ENCODE data around the gene ELK1. TPM values are rescaled to one million over a fixed set of nuclear protein-coding genes. Genes with fewer than 3 reads are reported as not detected.

Gene ELK1
- total RNA-seq, 2 donors from 2014 or later, result 23.8 to 33.4 TPM

- DNase-seq (ENCODE audit: low spot score) (no peak), ATAC-seq (ENCODE audit: insufficient number of reproducible peaks, low FRiP score, low read depth) (no peak)
- Histone ChIP-seq H3K4me3 (no peak overlapping the region), H3K27me3 (replicated peaks; ENCODE audit: insufficient read depth) (no peaks in the 10 kb centered on the region), H3K4me1 (ENCODE audit: control insufficient read depth in 1 of 2, low read depth in 2 of 2) (no peaks in the 10 kb centered on the region), H3K27ac (no peak overlapping the region), H3K36me3 (peaks cover 18% of the 10 kb centered on the region), H3K9me3 (no peaks in the 10 kb centered on the region)
- TF ChIP-seq, protein P1, sequence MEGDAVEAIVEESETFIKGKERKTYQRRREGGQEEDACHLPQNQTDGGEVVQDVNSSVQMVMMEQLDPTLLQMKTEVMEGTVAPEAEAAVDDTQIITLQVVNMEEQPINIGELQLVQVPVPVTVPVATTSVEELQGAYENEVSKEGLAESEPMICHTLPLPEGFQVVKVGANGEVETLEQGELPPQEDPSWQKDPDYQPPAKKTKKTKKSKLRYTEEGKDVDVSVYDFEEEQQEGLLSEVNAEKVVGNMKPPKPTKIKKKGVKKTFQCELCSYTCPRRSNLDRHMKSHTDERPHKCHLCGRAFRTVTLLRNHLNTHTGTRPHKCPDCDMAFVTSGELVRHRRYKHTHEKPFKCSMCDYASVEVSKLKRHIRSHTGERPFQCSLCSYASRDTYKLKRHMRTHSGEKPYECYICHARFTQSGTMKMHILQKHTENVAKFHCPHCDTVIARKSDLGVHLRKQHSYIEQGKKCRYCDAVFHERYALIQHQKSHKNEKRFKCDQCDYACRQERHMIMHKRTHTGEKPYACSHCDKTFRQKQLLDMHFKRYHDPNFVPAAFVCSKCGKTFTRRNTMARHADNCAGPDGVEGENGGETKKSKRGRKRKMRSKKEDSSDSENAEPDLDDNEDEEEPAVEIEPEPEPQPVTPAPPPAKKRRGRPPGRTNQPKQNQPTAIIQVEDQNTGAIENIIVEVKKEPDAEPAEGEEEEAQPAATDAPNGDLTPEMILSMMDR (IDR thresholded peaks at IDR 0.05), result no peak
Observed at GRCh38 chrX:47633689-47634590, 16.4 kb downstream of the ELK1 start.

DNA sequence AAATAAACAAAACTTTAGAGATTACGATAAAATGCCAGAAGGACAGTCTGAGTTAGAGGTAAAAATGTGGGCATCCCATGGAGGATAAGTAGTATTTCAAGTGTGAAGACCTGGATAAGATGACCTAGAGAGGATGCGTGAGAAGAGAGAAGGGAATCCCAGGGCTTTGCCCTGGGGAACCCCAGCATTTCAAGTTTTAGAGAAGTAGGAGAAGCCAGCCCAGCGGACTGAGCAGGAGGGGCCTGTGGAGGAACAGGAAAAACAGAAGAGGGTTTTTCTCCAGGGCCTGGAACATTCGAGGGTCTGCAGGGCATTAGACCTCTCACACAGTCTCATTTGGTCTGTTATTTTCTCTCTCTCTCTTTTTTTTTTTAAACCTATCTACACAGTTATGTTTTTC is 17.7 kb downstream of the ELK1 start:
- Histone ChIP-seq H3K9me3 (no peaks in the 10 kb centered on the region), H3K27me3 (replicated peaks; ENCODE audit: insufficient read depth) (no peaks in the 10 kb centered on the region), H3K27ac (no peak overlapping the region), H3K4me1 (ENCODE audit: control insufficient read depth in 1 of 2, low read depth in 2 of 2) (no peaks in the 10 kb centered on the region), H3K36me3 (peaks cover 14% of the 10 kb centered on the region), H3K4me3 (no peak overlapping the region)
- TF ChIP-seq, protein P1 (IDR thresholded peaks at IDR 0.05), result no peak
- ATAC-seq (ENCODE audit: insufficient number of reproducible peaks, low FRiP score, low read depth) (no peak), DNase-seq (ENCODE audit: low spot score) (no peak)

- no peak for ATAC-seq (ENCODE audit: insufficient number of reproducible peaks, low FRiP score, low read depth)
Observed at GRCh38 chrX:47631676-47632075, 18.7 kb downstream of the ELK1 start.

DNA sequence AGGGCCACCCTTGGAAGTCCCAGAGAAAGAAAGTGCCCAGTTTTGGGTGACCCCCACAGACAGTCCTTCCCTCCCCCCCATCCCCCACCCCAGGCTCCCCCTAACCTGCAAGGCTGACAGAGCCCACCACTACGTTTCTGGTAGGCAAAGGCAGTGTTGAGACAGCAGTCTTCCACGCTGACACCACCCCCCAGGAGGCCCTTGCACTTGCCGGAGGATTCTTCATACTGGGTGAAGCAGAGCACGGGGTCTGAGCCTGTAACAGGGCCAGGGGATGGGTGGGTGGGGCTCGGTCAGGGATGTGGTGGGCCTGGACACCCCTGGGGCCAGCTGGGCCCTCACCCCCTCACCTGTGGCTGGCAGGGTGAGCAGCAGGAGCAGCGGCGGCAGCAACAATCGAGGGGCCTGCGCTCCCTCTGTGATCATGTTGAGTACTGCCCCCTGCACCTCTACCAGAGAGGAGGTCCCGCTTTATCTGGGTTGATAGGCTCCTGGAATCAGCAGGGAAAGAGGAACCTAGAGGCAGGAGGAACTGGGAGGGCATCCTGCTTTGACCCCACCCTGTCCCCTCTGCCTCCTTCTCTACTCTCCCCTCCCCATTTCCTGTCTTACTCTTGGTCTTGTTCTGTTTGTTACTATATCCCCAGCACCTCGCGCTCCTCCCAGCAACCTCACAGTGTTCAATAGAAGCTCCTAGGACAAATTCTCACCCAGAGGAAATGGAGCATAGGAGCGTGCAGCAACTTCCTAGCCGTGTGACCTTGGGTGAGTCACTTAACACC is 20.8 kb downstream of the ELK1 start, which contains the start of gene CFP:
Gene CFP, minus strand, starts transcription at position 512 of the 782 bp plus-strand sequence. Its CDS starts 86 bp downstream, at position 426.
- TF ChIP-seq, protein P1 (IDR thresholded peaks at IDR 0.05), result no peak
- no peaks in the 10 kb centered on the region for H3K4me1 ChIP-seq (ENCODE audit: control insufficient read depth in 1 of 2, low read depth in 2 of 2)
- no peak within 1 kb of the TSS for H3K4me3 ChIP-seq
- H3K36me3 ChIP-seq, result no peaks in the 10 kb centered on the region
- H3K9me3 ChIP-seq, result no peaks in the 10 kb centered on the region
- DNase-seq (ENCODE audit: low spot score) (no peak), ATAC-seq (ENCODE audit: insufficient number of reproducible peaks, low FRiP score, low read depth) (no peak)
- H3K27ac ChIP-seq, result no peak within 1 kb of the TSS
- no peaks in the 10 kb centered on the region for H3K27me3 ChIP-seq (replicated peaks; ENCODE audit: insufficient read depth)

More at GRCh38 chrX:47631676-47632075, 18.7 kb downstream of the ELK1 start:
- Histone ChIP-seq H3K27me3 (replicated peaks; ENCODE audit: insufficient read depth) (no peaks in the 10 kb centered on the region), H3K36me3 (peaks cover 9% of the 10 kb centered on the region), H3K9me3 (no peaks in the 10 kb centered on the region), H3K27ac (no peak overlapping the region), H3K4me3 (no peak overlapping the region), H3K4me1 (ENCODE audit: control insufficient read depth in 1 of 2, low read depth in 2 of 2) (no peaks in the 10 kb centered on the region)
- TF ChIP-seq, protein P1 (IDR thresholded peaks at IDR 0.05), result no peak
- no peak for DNase-seq (ENCODE audit: low spot score)

GRCh38 chrX:47628982-47629381 is 21.4 kb downstream of the ELK1 start:
- no peak overlapping the region for H3K4me3 ChIP-seq
- ATAC-seq (ENCODE audit: insufficient number of reproducible peaks, low FRiP score, low read depth) (no peak), DNase-seq (ENCODE audit: low spot score) (no peak)
- H3K27ac ChIP-seq, result no peak overlapping the region
- no peaks in the 10 kb centered on the region for H3K36me3 ChIP-seq
- H3K4me1 ChIP-seq (ENCODE audit: control insufficient read depth in 1 of 2, low read depth in 2 of 2), result no peaks in the 10 kb centered on the region
- H3K27me3 ChIP-seq (replicated peaks; ENCODE audit: insufficient read depth), result no peaks in the 10 kb centered on the region
- TF ChIP-seq, protein P1 (IDR thresholded peaks at IDR 0.05), result no peak
- H3K9me3 ChIP-seq, result no peaks in the 10 kb centered on the region
